ENCODE results near the gene TMEM176A.

Gene TMEM176A

GRCh38 chr7:150849204-150849775 lies 48.7 kb downstream of the TMEM176A start:
- DNase-seq (ENCODE audit: low spot score) = no peak

GRCh38 chr7:150850273-150850672 lies 49.7 kb downstream of the TMEM176A start:
- peak; percentile 59 for DNase-seq (ENCODE audit: low spot score)

- no peak for DNase-seq (ENCODE audit: low spot score)
These were observed 51.2 kb downstream of the TMEM176A start for GRCh38 chr7:150851492-150852370.

- peak; percentile 31 for DNase-seq (ENCODE audit: low spot score)
These were observed 51.9 kb downstream of the TMEM176A start, which contains the start of gene AOC1 for GRCh38 chr7:150852371-150852905. AOC1 (plus strand) TSS chr7:150852517; CDS start chr7:150856471, 3,954 bp downstream.

- no peak for DNase-seq (ENCODE audit: low spot score)
These were observed 53.8 kb downstream of the TMEM176A start for GRCh38 chr7:150854066-150855000.

Measured in kidney tubule cell (primary cell).